Kidney epithelial cell (primary cell): ENCODE results near the gene UXS1. TPM values are rescaled to one million over a fixed set of nuclear protein-coding genes. Genes with fewer than 3 reads are reported as not detected.

Source experiments
- DNase-seq: peaks from one replicate; pipeline ENCODE4 v3.0.0-alpha.2; 2010; ENCODE audit warnings: low read depth
- H3K27me3 ChIP-seq: 2 replicates; pipeline ENCODE4 v1.6.0; 2011; ENCODE audit warnings: low read length; ENCODE audit not compliant: control insufficient read depth, insufficient read depth
- H3K36me3 ChIP-seq: 2 replicates; pipeline ENCODE4 v1.5.1; 2011; ENCODE audit warnings: low read length; ENCODE audit not compliant: control insufficient read depth, insufficient read depth
- H3K4me3 ChIP-seq: 2 replicates; pipeline ENCODE4 v1.5.1; 2011; ENCODE audit warnings: low read depth, mild to moderate bottlenecking, control low read depth, low read length
- total RNA-seq: library from RNA; depleted of rRNA; stranded (reverse); fragments of >200 nt; gene quantifications from 2 replicates; pipeline ENCODE4 v1.2.3, GENCODE V29; 2015
- TF ChIP-seq, protein P1 (sequence below): IDR thresholded peaks from 2 replicates; pipeline ENCODE4 v1.5.1; 2011; ENCODE audit warnings: mild to moderate bottlenecking, moderate library complexity, low read length, control low read depth, inconsistent platforms; ENCODE audit not compliant: insufficient read depth, poor library complexity, severe bottlenecking

The UXS1 gene
- total RNA-seq, 1 donor from 2014 or later, result 73.3 TPM

DNA sequence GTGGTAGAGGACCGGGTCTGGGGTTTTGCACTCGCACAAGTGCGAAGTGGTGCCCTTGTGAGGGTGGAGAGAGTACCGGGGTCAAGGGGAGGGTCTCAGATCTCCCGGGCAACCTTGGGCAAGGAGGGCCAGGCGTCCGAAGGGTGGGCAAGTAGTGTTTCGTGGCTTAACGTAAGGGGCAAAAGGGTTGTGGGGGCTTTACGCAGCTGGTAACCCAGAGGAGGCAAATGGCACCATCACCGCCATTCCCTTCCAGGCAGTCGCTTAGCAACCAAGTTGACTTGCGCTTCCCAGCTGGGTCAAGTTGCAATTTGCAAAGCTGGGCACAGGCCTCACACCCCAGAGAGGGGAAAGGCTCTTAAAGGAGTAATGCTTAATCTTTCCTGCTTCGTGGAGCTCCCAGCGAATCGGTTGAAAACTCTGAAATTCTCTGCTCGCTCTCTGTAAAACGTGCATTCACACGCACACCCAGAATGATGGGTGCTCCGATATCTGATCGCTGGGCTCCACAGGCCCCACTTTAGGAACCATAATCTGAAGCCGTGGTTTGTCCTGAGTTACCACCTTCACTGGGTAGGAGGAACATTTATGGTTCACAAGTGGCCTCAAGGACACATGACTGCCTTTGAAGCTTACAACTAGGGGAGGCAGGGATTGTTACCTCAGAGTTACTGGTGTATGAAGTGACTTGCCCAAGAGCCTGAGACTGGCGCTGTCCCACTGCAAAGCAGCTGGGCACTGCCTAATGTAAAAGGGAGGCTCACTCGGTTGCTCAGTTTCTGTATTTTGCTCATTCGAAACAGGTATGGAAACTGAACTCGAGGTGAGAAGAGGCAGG, 127.9 kb downstream of the UXS1 start:
- Histone ChIP-seq H3K27me3 (peaks cover 26% of the 10 kb centered on the region), H3K4me3 (peak overlapping the region; percentile 17), H3K36me3 (no peaks in the 10 kb centered on the region)
- TF ChIP-seq, protein P1, sequence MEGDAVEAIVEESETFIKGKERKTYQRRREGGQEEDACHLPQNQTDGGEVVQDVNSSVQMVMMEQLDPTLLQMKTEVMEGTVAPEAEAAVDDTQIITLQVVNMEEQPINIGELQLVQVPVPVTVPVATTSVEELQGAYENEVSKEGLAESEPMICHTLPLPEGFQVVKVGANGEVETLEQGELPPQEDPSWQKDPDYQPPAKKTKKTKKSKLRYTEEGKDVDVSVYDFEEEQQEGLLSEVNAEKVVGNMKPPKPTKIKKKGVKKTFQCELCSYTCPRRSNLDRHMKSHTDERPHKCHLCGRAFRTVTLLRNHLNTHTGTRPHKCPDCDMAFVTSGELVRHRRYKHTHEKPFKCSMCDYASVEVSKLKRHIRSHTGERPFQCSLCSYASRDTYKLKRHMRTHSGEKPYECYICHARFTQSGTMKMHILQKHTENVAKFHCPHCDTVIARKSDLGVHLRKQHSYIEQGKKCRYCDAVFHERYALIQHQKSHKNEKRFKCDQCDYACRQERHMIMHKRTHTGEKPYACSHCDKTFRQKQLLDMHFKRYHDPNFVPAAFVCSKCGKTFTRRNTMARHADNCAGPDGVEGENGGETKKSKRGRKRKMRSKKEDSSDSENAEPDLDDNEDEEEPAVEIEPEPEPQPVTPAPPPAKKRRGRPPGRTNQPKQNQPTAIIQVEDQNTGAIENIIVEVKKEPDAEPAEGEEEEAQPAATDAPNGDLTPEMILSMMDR, result no peak
- no peak for DNase-seq

DNA sequence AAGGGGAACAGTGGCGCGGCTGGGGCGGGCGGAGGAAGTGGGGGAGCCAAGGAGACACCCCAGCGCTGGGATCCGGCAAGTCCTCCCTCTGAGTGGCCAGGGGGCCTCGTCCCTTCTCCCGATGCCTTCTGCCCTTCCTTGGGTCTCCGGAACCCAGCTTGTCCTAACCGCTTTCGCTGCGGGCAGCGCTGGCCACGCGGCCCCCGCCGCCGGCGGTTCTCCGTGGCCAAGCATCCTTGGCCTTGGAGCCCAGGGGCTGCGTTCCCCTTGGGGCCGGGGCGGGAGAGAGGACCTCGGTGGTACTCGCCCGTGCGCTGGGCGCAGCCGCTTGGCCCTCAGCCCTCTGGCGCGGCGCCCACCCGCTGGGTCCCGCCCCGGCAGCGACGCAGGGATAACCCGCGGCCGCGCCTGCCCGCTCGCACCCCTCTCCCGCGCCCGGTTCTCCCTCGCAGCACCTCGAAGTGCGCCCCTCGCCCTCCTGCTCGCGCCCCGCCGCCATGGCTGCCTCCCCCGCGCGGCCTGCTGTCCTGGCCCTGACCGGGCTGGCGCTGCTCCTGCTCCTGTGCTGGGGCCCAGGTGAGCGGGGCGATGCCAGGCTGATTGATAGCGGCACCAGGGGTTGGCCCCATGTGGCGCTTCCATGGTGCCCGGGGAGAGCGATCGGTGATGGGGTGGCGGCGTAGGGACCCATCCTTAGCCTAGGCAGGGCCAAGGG, 128.7 kb downstream of the UXS1 start:
- peak overlapping the region; percentile 17 for H3K4me3 ChIP-seq
- no peaks in the 10 kb centered on the region for H3K36me3 ChIP-seq
- TF ChIP-seq, protein P1, result no peak

DNA sequence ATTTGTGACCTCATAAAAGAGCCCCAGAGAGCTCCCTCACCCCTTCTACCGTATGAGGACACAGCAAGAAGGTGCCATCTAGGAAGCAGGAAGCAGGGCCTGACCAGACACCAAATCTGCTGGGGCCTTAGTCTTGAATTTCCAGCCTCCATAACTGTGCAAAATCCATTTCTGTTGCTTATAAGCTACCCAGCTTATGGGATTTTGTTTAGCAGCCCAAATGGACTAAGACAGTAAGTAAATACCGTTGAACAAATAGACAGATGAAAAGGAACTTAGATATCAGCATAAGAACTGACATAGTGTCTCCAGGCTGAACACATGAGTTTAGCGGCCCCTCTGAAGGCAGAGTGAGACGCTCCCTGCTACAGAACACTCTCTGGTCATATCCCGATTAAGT, 130.9 kb downstream of the UXS1 start:
- TF ChIP-seq, protein P1, result no peak
- no peak for DNase-seq
- Histone ChIP-seq H3K4me3 (no peak overlapping the region), H3K27me3 (peaks cover 26% of the 10 kb centered on the region), H3K36me3 (no peaks in the 10 kb centered on the region)

More for the DNA sequence above, 128.7 kb downstream of the UXS1 start:
- DNase-seq, result no peak
- H3K27me3 ChIP-seq, result peaks cover 26% of the 10 kb centered on the region

DNA sequence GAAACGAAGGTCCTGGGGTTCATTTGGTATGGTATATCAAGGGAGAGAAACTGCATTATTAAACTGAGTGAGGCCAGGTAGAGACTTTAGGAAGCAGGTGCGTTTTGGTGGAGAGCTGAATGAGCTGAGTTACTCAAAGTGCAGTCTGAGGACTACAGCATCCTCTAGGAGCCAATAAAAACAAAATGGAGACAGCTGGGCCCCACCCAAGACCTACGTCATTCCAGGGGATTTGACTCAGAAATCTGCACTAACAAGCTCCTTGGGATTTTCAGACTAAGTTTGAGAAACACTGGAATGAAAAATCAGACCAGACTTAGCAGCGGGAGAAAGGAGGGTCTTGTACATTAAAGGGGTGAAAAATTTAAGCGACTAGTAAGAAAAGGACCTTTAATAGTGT, 131.5 kb downstream of the UXS1 start:
- no peak for DNase-seq
- Histone ChIP-seq H3K36me3 (no peaks in the 10 kb centered on the region), H3K4me3 (no peak overlapping the region), H3K27me3 (peaks cover 26% of the 10 kb centered on the region)
- TF ChIP-seq, protein P1, result no peak

DNA sequence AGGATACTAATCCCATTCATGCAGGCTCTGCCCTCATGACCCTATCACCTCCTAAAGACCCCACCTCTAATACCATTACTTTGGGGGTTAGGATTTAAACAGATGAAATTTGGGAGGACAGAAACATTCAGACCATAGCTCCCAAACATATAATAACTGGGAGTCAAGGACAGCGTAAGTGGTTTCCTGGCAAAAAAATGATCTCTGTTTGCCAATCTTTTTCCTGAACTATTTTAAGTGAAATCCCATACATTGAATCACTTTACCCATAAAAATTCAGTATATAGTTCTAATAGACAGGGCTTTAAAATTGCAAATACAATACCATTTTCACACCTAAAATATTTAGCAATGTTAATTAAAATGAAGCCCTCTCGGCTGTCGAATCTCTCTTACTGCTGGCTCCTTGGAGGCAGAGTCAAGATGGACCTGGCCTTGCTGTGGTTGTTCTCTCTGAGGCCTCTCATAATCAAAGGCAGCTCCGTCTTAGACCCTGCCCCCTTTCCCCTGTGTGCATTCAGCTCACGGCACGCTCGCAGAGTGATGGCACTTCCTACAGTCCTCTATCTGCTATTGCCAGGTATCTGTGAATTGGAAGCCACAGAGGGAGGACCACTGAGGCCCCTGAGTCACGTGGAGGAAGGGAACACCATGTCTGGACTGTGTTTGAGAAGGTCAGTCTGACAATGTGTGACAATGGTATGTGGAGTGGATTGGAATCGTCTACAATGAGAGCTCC, 132.3 kb downstream of the UXS1 start:
- TF ChIP-seq, protein P1, result no peak
- DNase-seq, result no peak
- H3K4me3 ChIP-seq, result no peak overlapping the region
- peaks cover 26% of the 10 kb centered on the region for H3K27me3 ChIP-seq
- no peaks in the 10 kb centered on the region for H3K36me3 ChIP-seq
